OCI-LY3 (cell line): ENCODE data around the gene ZNF366.
"Not testable (repeated sequence)": the region's sequence is repeated elsewhere in the genome, so short reads cannot be mapped to it uniquely, and the experiment has no call there.

Experiments
- H2AFZ ChIP-seq: fragments of 200-600, 300-600 bp; shearing (Covaris generic); 2 replicates; pipeline ENCODE4 v1.6.0; 2014; ENCODE audit warnings: antibody characterized with exemption, low read depth, low read length
- H3K27ac ChIP-seq: fragments of 200-600, 300-600 bp; sonication (generic); 2 replicates; pipeline ENCODE4 v1.5.1; 2014; ENCODE audit warnings: mild to moderate bottlenecking, low read length, moderate library complexity, mixed read lengths
- H3K27me3 ChIP-seq: fragments of 200-600, 300-600 bp; sonication (generic); 2 replicates; pipeline ENCODE4 v1.6.1; 2014; ENCODE audit warnings: low read depth, low read length, mixed read lengths
- H3K36me3 ChIP-seq: fragments of 200-600, 300-600 bp; sonication (generic); replicated peaks from 2 replicates; pipeline ENCODE3; 2014; ENCODE audit warnings: low read depth, low read length, mixed read lengths
- H3K4me1 ChIP-seq: fragments of 300-600, 200-600 bp; sonication (generic); 2 replicates; pipeline ENCODE4 v1.6.1; 2014; ENCODE audit warnings: low read length, mixed read lengths
- H3K4me2 ChIP-seq: fragments of 200-600, 300-600 bp; sonication (generic); 2 replicates; pipeline ENCODE4 v1.6.1; 2014; ENCODE audit warnings: low read length, mixed read lengths
- H3K4me3 ChIP-seq: fragments of 300-600, 200-600 bp; sonication (generic); 2 replicates; pipeline ENCODE4 v1.5.1; 2014; ENCODE audit warnings: antibody characterized with exemption, mild to moderate bottlenecking, low read length, moderate library complexity
- H3K79me2 ChIP-seq: fragments of 300-600, 200-600 bp; shearing (Covaris generic); 2 replicates; pipeline ENCODE4 v1.6.1; 2014; ENCODE audit warnings: mild to moderate bottlenecking, low read length, mixed read lengths
- H3K9ac ChIP-seq: fragments of 300-600, 200-600 bp; shearing (Covaris generic); 2 replicates; pipeline ENCODE4 v1.6.0; 2014; ENCODE audit warnings: mild to moderate bottlenecking, low read length, moderate library complexity
- H3K9me3 ChIP-seq: fragments of 200-600, 300-600 bp; shearing (Covaris generic); 2 replicates; pipeline ENCODE4 v1.6.1; 2014; ENCODE audit warnings: low read length, mixed read lengths; ENCODE audit not compliant: insufficient read depth
- H4K20me1 ChIP-seq: fragments of 200-600, 300-600 bp; sonication (generic); 2 replicates; pipeline ENCODE4 v1.6.1; 2016; ENCODE audit warnings: low read length, mixed read lengths; ENCODE audit not compliant: insufficient read depth
- CTCF ChIP-seq: fragments of 200-600, 300-600 bp; sonication (generic); IDR thresholded peaks from 2 replicates; pipeline ENCODE4 v1.5.1; 2014; ENCODE audit warnings: antibody characterized with exemption, low read length, low read depth
- EZH2phosphoT487 ChIP-seq: fragments of 200-600 bp; shearing (Covaris generic); IDR thresholded peaks from 2 replicates; pipeline ENCODE4 v1.6.1; 2018; ENCODE audit warnings: antibody characterized with exemption, mixed run types, low read depth

The ZNF366 gene

GRCh38 chr5:72407078-72407477 is 100.1 kb downstream of the ZNF366 start:
- Histone ChIP-seq H3K9ac (no peak overlapping the region), H3K4me3 (no peak overlapping the region), H3K36me3 (no peaks in the 10 kb centered on the region), H3K9me3 (no peaks in the 10 kb centered on the region), H4K20me1 (no peaks in the 10 kb centered on the region), H2AFZ (no peak overlapping the region), H3K4me1 (no peaks in the 10 kb centered on the region), H3K4me2 (no peak overlapping the region), H3K27ac (no peak overlapping the region), H3K79me2 (no peaks in the 10 kb centered on the region), H3K27me3 (peaks cover 14% of the 10 kb centered on the region; the same call in 1 of the 2 replicates)
- TF ChIP-seq EZH2phosphoT487 (no peak), CTCF (no peak)

DNA sequence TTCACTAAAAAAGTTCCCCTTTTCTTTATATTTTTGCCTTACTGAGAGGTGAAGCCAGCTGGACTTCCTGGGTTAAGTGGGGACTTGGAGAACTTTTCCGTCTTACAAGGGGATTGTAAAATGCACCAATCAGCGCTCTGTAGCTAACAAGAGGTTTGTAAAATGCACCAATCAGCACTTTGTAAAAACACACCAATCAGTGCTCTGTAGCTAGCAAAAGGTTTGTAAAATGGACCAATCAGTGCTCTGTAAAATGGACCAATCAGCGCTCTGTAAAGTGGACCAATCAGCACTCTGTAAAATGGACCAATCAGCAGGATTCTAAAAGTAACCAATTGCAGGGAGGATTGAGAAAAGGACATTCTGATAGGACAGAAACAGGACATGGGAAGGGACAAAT is 102.4 kb downstream of the ZNF366 start:
- H3K79me2 ChIP-seq, H3K27me3 ChIP-seq, H3K9ac ChIP-seq, H3K36me3 ChIP-seq, H2AFZ ChIP-seq, H3K4me1 ChIP-seq, H3K4me3 ChIP-seq, H3K27ac ChIP-seq, H4K20me1 ChIP-seq, H3K4me2 ChIP-seq: not testable (repeated sequence)
- peaks cover 12% of the 10 kb centered on the region; the same call in 1 of the 2 replicates for H3K9me3 ChIP-seq

DNA sequence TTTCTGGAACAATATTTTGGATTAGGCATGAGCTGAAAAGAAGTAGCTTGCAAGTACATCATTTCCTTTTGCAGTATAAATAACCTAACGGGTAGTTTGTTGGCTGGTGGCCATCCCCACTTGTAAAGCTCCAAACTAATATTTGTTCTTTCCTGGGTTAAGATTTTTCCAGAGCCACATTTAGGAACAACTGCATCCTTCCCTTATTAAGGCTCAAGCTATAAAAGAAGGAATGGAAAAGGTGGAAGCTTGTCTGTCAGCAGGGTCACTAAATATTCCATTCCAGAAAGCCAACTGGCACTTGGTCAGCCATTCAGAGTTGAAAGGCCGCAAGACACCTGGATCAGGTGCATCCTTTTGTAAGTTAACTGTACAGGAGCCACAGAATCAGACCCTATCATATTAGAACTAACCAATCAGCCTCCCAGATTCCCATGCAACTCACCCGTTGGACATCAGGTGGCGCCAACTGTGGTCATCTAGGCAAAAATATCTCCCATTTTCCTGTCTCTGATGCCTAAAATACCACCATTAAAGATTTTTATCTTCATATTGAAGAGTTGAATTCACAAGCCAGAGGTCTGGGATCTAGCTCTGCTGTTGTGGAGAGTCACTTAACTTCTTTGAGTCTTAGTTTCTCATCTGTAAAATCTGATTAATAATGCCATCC is 104.1 kb downstream of the ZNF366 start:
- Histone ChIP-seq H3K9ac (no peak overlapping the region), H3K27ac (no peak overlapping the region), H3K4me3 (no peak overlapping the region), H3K4me2 (no peak overlapping the region), H4K20me1 (no peaks in the 10 kb centered on the region), H2AFZ (no peak overlapping the region), H3K36me3 (peaks cover 9% of the 10 kb centered on the region), H3K27me3 (no peaks in the 10 kb centered on the region), H3K4me1 (peaks cover 15% of the 10 kb centered on the region), H3K9me3 (peaks cover 12% of the 10 kb centered on the region; the same call in 1 of the 2 replicates), H3K79me2 (no peaks in the 10 kb centered on the region)
- TF ChIP-seq EZH2phosphoT487 (no peak), CTCF (peak; percentile 41)

DNA sequence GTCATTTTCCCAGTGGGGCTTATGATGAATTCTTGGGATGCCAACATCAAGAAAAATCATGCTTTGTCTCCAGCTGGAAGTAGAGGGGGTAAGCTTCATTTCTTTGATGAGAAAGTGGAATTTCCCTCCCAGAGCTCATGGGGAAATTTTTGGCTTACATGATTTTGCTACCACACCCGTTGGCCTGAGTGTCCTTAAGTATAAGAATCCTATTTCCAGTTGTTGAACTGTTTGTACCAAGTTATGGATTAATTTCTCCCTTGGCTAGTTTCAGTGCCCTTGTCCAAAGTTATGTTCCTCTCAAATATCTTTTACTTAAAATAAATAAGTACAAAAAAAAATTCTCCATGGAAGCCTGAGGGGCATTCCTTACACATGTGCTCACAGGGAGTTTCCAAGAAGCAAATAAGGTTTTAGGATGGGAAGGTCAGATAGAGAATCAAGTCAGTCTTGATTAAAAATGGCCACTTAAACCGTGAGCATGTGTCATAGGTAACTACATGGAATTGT is 104.8 kb downstream of the ZNF366 start:
- Histone ChIP-seq H3K27me3 (no peaks in the 10 kb centered on the region), H3K27ac (no peak overlapping the region), H3K36me3 (peaks cover 9% of the 10 kb centered on the region), H3K9me3 (peaks cover 12% of the 10 kb centered on the region; the same call in 1 of the 2 replicates), H4K20me1 (no peaks in the 10 kb centered on the region), H3K79me2 (no peaks in the 10 kb centered on the region), H3K9ac (no peak overlapping the region), H3K4me1 (peaks cover 15% of the 10 kb centered on the region), H3K4me3 (no peak overlapping the region), H3K4me2 (no peak overlapping the region), H2AFZ (no peak overlapping the region)
- TF ChIP-seq CTCF (no peak), EZH2phosphoT487 (no peak)
